DOHH2 (cell line): ENCODE data around the gene LHFPL5.

Experiments
- CTCF ChIP-seq: fragments of 200-600 bp; sonication (generic); IDR thresholded peaks from one replicate; pipeline ENCODE4 v1.5.1; 2014; ENCODE audit warnings: antibody characterized with exemption, mild to moderate bottlenecking, low read depth, low read length; ENCODE audit not compliant: poor library complexity, severe bottlenecking
- EZH2phosphoT487 ChIP-seq: fragments of 200-600 bp; sonication (generic); IDR thresholded peaks from 2 replicates; pipeline ENCODE4 v1.6.1; 2017; ENCODE audit warnings: borderline replicate concordance, mild to moderate bottlenecking, antibody characterized with exemption, low read length, moderate library complexity, mixed read lengths

- no peak for TF ChIP-seq CTCF
- TF ChIP-seq EZH2phosphoT487: no peak
These were observed 33.9 kb downstream of the LHFPL5 start for GRCh38 chr6:35839019-35839418.
